LNCaP clone FGC (cell line): ENCODE measurements around the gene FOXI3.

Source experiments
- DNase-seq: peaks from one replicate; pipeline ENCODE4 v3.0.0-alpha.2; 2011; ENCODE audit warnings: low read depth
- H3K4me3 ChIP-seq: 2 replicates; pipeline ENCODE4 v1.5.1; 2011; ENCODE audit warnings: mild to moderate bottlenecking, low read depth, low read length, control low read depth
- TF ChIP-seq, protein P1 (sequence below): IDR thresholded peaks from 2 replicates; pipeline ENCODE4 v1.5.1; 2012; ENCODE audit warnings: mild to moderate bottlenecking; ENCODE audit not compliant: control insufficient read depth, insufficient read depth; ENCODE audit errors: extremely low read depth

The FOXI3 gene

DNA sequence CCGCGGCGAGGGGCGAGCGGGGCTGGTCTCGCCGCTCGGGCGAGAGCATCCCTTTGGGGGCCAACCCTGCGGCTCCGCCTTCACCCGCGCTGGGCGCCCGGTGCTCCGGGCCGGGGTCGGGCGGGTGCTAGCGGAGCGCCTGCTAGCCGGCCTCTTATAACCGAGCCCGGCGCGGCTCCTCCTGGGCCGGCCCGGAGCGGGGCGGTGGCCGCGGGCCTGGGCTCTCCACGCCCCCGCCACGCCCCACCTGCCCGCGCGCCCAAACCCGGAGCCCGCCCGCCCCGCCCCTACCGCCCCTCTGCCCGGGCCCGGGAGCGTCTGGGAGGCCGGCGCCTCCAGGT, at the start of gene FOXI3:
FOXI3 (minus strand) TSS at position 129 of the 341 bp plus-strand sequence. CDS start 158 bp downstream, outside the sequence.
- H3K4me3 ChIP-seq = no peak within 1 kb of the TSS
- DNase-seq = no peak
- TF ChIP-seq, protein P1, sequence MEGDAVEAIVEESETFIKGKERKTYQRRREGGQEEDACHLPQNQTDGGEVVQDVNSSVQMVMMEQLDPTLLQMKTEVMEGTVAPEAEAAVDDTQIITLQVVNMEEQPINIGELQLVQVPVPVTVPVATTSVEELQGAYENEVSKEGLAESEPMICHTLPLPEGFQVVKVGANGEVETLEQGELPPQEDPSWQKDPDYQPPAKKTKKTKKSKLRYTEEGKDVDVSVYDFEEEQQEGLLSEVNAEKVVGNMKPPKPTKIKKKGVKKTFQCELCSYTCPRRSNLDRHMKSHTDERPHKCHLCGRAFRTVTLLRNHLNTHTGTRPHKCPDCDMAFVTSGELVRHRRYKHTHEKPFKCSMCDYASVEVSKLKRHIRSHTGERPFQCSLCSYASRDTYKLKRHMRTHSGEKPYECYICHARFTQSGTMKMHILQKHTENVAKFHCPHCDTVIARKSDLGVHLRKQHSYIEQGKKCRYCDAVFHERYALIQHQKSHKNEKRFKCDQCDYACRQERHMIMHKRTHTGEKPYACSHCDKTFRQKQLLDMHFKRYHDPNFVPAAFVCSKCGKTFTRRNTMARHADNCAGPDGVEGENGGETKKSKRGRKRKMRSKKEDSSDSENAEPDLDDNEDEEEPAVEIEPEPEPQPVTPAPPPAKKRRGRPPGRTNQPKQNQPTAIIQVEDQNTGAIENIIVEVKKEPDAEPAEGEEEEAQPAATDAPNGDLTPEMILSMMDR = no peak

- no peak overlapping the region for H3K4me3 ChIP-seq
- TF ChIP-seq, protein P1 = no peak
- peak; percentile 7 for DNase-seq
Measured at GRCh38 chr2:88500691-88501090, 48.2 kb upstream of the FOXI3 start.

- TF ChIP-seq, protein P1 = no peak
Measured at GRCh38 chr2:88499204-88499603, 46.7 kb upstream of the FOXI3 start.

DNA sequence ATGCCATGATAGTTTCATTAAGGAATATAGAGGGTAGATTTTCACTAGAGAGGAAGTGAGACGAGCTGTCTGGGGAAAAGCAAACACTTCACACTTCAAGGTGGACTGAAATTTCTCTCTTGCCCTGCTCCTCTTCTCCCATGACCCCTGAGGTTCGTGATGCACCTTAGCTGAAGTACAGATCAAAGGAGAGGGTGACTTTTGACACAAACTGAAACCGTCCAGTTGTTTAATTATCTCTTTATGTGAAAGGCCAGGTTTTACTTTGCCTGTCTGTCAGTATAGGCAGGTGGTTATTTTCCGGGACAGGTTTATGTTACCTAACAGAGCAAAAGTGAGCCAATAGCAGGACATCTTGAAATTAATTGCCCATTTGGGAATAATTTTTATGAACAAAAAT, 41.0 kb upstream of the FOXI3 start:
- TF ChIP-seq, protein P1 = no peak
- DNase-seq = no peak
- H3K4me3 ChIP-seq = no peak overlapping the region

More at GRCh38 chr2:88499204-88499603, 46.7 kb upstream of the FOXI3 start:
- no peak for DNase-seq
- no peak overlapping the region for H3K4me3 ChIP-seq

DNA sequence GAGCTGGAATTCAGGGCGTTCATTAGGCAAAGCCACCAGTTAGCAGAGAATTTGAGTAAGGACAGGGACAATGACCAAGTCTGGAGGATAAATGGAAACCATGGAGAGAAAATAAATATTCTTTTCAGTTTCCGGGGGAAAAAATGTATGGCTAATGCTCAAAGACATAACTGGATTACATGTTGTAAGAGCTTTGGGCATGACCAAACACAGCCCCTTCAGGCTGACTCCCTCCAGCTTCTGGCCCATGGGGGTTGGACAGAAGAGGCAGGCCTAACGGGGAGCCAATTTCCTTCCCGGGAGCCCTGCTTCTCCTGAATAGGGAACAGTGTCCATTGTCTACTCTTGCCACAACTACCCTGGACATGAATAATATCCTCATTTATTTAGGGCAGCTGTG, 39.5 kb upstream of the FOXI3 start:
- DNase-seq = no peak
- H3K4me3 ChIP-seq = no peak overlapping the region
- TF ChIP-seq, protein P1 = no peak

DNA sequence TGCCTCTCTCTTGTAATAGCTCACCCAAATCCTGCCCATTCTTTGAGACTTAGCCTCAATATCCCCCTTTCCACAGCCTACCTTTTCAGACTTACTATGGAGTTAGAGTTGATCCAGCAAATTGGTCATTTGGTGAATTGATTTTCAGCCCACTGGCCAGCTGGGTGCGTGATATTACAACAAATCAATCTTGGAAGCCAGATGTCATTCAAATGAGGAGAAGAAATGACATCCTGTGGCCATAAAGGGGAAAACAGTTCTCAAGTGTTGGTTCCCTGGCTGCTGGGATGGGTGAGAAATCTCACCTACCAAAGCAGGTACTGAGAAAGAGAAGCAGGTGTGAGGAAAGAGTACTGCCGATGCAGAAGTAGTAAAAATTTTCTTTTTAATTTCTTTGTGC, 36.7 kb upstream of the FOXI3 start:
- no peak overlapping the region for H3K4me3 ChIP-seq
- no peak for DNase-seq
- TF ChIP-seq, protein P1 = no peak

DNA sequence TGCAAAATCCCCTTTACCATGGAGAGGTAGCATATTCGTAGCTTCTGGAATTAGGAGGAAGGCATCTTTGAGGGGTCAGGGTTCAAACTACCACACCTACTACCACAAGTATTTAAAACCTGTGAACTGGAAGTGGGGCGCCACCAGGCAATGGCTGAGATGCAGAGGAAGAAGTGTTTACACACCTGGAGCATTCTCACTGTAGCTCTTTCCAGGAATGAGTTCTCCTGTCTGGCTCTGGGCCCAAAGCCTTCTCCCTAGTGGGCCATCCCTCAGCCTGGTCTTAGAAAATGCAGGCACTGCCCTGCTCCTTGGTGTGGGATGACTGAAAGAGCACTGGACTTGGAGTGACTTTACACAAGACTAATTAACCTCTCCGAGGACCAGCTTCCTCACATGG, 30.7 kb upstream of the FOXI3 start:
- H3K4me3 ChIP-seq = no peak overlapping the region
- TF ChIP-seq, protein P1 = no peak
- DNase-seq = no peak
